ENCODE data around the gene FLAD1. TPM values are rescaled to one million over a fixed set of nuclear protein-coding genes. Genes with fewer than 3 reads are reported as not detected.

Gene FLAD1
- total and polyA plus RNA-seq, 2 of the 8 experiments (the other 6 are each of a cell fraction or from before 2014, with no cell fraction given): 104 to 143 TPM

DNA sequence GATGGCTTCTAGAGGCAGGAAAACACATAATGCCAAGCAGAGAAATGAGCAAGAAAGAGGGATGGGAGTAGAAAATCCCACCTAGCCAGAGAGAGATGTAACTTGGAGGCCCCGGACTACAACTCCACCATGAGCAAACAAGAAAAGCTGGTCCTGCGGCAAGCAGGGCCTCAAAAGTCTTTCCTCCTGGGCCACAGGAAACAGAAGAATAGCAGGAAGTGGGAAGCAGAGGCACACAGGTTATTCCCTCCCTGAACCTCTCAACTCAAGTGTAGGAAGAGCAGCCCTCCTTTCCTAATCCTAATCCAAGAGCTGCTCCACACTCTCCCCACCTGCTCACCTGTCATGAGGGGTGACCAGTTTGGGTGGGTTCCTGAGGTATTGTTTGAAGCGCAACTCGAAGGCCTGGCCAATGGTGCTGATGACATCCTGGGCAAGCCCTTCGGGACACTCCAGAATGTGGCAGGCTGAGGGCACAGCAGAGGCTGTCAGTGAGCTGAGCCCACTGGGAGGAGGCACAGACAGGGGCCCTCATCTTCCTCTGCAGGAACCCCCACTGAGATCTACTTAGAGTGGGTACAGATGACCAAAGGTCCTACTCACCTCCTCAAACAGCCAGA lies 15.7 kb upstream of the FLAD1 start (continued):
- TF ChIP-seq, protein P1, sequence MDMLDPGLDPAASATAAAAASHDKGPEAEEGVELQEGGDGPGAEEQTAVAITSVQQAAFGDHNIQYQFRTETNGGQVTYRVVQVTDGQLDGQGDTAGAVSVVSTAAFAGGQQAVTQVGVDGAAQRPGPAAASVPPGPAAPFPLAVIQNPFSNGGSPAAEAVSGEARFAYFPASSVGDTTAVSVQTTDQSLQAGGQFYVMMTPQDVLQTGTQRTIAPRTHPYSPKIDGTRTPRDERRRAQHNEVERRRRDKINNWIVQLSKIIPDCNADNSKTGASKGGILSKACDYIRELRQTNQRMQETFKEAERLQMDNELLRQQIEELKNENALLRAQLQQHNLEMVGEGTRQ (IDR thresholded peaks at IDR 0.05; ENCODE audit: low read length): no peak
- no peak for TF ChIP-seq CTCF (IDR thresholded peaks at IDR 0.05; ENCODE audit: control extremely low read depth in 1 of 3, insufficient read depth in 1 of 3, low read depth in 1 of 3, low read length in 3 of 3)
- TF ChIP-seq RXRA (IDR thresholded peaks at IDR 0.05; ENCODE audit: insufficient read depth, low read depth, low read length): no peak
- no peak for TF ChIP-seq BRCA1 (IDR thresholded peaks at IDR 0.05; ENCODE audit: low read depth, low read length)
- TF ChIP-seq TCF12 (IDR thresholded peaks at IDR 0.05; ENCODE audit: low read depth, low read length): no peak
- TF ChIP-seq HDAC6 (IDR thresholded peaks at IDR 0.05; ENCODE audit: low read depth, low read length): no peak
- no peak for TF ChIP-seq EP300 (IDR thresholded peaks at IDR 0.05; ENCODE audit: borderline replicate concordance in 1 of 2, low read depth in 2 of 2, low read length in 2 of 2)

Data from H1 (cell line).